Activated T-helper 1 cell treated with anti-CD3 and anti-CD28 coated beads, Interleukin-12 subunit alpha, Interleukin-12 subunit beta, Interleukin-2, Interleukin-4 antibody, amounts not matched to agents 30 ng/mL and 10 ng/mL and 1 ng/mL, durations not matched to agents 14 hours and 24 hours and 36 hours (primary cell): ENCODE data around the gene EXOC2. TPM values are rescaled to one million over a fixed set of nuclear protein-coding genes. Genes with fewer than 3 reads are reported as not detected.

Source experiments
- DNase-seq: peaks from one replicate; pipeline ENCODE4 v3.0.0; 2021; ENCODE audit warnings: low spot score
- H3K27ac Mint-ChIP-seq: one replicate; pipeline ENCODE4 v1.8.0; 2021; ENCODE audit warnings: mild to moderate bottlenecking, mixed read lengths
- H3K27me3 Mint-ChIP-seq: one replicate; pipeline ENCODE4 v1.8.0; 2022; ENCODE audit warnings: mild to moderate bottlenecking, moderate library complexity, mixed read lengths; ENCODE audit not compliant: insufficient read depth
- H3K36me3 Mint-ChIP-seq: one replicate; pipeline ENCODE4 v1.8.0; 2021; ENCODE audit warnings: low read depth, mixed read lengths
- H3K4me1 Mint-ChIP-seq: one replicate; pipeline ENCODE4 v1.8.0; 2021; ENCODE audit warnings: low read depth, mixed read lengths
- H3K4me3 Mint-ChIP-seq: one replicate; pipeline ENCODE4 v1.8.0; 2021; ENCODE audit warnings: mild to moderate bottlenecking, moderate library complexity, mixed read lengths
- H3K9me3 Mint-ChIP-seq: one replicate; pipeline ENCODE4 v1.8.0; 2021; ENCODE audit warnings: mixed read lengths
- intact Hi-C: fragments of 100-400 bp; cut with micrococcal nuclease; formaldehyde crosslinking; loops from one replicate; pipeline ENCODE4 v1.15.1; 2024
- total RNA-seq: library from RNA; stranded (reverse); gene quantifications from 2 replicates; pipeline ENCODE4 v1.2.3, GENCODE V29; 2022

Gene EXOC2
- total RNA-seq, 1 donor from 2014 or later = 44.5 TPM

- DNase-seq = no peak
- Mint-ChIP-seq H3K36me3 (peaks cover 10% of the 10 kb centered on the region), H3K27me3 (peaks cover 2% of the 10 kb centered on the region), H3K9me3 (no peaks in the 10 kb centered on the region), H3K27ac (no peak overlapping the region), H3K4me3 (no peak overlapping the region), H3K4me1 (peaks cover 47% of the 10 kb centered on the region)
- intact Hi-C loops = no loop called here
Observed at GRCh38 chr6:451336-451735, 241.6 kb downstream of the EXOC2 start.

DNA sequence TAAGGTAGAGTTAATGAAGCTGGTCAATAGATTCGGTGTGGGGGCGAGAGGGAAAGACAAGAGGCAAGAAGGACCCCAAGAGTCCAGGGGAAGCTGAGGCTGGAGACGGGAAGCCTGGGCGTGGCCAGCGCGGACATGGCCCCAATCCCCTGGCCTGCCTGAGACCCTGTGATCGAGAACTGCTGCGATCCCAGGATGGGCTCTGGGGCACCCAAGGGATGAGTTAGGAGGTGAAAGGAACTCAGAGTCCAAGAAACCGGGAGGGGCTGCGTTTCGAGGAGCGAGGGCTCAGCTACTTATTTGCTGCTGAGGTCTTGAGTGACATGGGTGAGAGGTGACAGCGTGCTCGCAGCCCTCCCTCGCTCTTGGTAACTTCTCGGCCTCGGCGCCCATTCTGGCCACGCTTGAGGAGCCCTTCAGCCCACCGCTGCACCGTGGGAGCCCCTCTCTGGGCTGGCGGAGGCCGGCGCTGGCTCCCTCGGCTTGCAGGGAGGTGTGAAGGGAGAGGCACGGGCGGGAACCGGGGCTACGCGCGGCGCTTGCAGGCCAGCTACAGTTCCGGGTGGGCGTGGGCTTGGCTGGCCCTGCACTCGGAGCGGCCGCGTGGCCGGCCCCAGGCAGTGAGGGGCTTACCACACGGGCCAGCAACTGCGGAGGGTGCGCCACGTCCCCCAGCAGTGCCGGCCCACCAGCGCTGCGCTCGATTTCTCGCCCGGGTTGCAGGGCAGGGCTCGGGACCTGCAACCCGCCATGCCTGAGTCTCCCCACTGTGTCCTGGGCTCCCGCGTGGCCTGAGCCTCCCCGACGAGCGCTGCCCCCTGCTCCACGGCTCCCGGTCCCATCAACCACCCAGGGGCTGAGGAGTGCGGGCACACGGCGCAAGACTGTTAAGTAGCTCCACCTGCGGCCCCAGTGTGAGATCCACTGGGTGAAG, 243.2 kb downstream of the EXOC2 start:
- Mint-ChIP-seq H3K27ac (peak overlapping the region; percentile 79), H3K4me1 (peaks cover 57% of the 10 kb centered on the region)
- DNase-seq = no peak

GRCh38 chr6:449057-449430, 243.9 kb downstream of the EXOC2 start:
- Mint-ChIP-seq H3K9me3 (no peaks in the 10 kb centered on the region), H3K27ac (peak overlapping the region; percentile 98), H3K4me1 (peaks cover 57% of the 10 kb centered on the region), H3K4me3 (no peak overlapping the region), H3K27me3 (peaks cover 2% of the 10 kb centered on the region), H3K36me3 (peaks cover 6% of the 10 kb centered on the region)
- no peak for DNase-seq
- intact Hi-C loops = no loop called here

More for the DNA sequence above, 243.2 kb downstream of the EXOC2 start:
- peaks cover 2% of the 10 kb centered on the region for H3K27me3 Mint-ChIP-seq
- no peak overlapping the region for H3K4me3 Mint-ChIP-seq
- intact Hi-C loops = no loop called here
- no peaks in the 10 kb centered on the region for H3K9me3 Mint-ChIP-seq
- H3K36me3 Mint-ChIP-seq = peaks cover 8% of the 10 kb centered on the region

- Mint-ChIP-seq H3K4me1 (peaks cover 59% of the 10 kb centered on the region), H3K27ac (peak overlapping the region; percentile 98)
- no peak for DNase-seq
Observed at GRCh38 chr6:448296-449056, 244.5 kb downstream of the EXOC2 start.

GRCh38 chr6:447381-448165, 245.4 kb downstream of the EXOC2 start:
- peaks cover 6% of the 10 kb centered on the region for H3K36me3 Mint-ChIP-seq
- H3K4me3 Mint-ChIP-seq = peak overlapping the region; percentile 28
- peak; percentile 48 for DNase-seq
- peaks cover 2% of the 10 kb centered on the region for H3K27me3 Mint-ChIP-seq
- H3K4me1 Mint-ChIP-seq = peaks cover 59% of the 10 kb centered on the region
- intact Hi-C loops = loop anchor here (1.0 to 2.0 kb wide), 11 partner anchors 25 to 258 kb away; partner anchors contain the start of gene DUSP22
- H3K9me3 Mint-ChIP-seq = no peaks in the 10 kb centered on the region
- H3K27ac Mint-ChIP-seq = peak overlapping the region; percentile 98

More at GRCh38 chr6:448296-449056, 244.5 kb downstream of the EXOC2 start:
- Mint-ChIP-seq H3K4me3 (peak overlapping the region; percentile 28), H3K27me3 (peaks cover 2% of the 10 kb centered on the region), H3K36me3 (peaks cover 6% of the 10 kb centered on the region), H3K9me3 (no peaks in the 10 kb centered on the region)
- intact Hi-C loops = loop anchor here (1.0 kb wide), 2 partner anchors 27 to 59 kb away; no protein-coding TSS in a partner anchor

DNA sequence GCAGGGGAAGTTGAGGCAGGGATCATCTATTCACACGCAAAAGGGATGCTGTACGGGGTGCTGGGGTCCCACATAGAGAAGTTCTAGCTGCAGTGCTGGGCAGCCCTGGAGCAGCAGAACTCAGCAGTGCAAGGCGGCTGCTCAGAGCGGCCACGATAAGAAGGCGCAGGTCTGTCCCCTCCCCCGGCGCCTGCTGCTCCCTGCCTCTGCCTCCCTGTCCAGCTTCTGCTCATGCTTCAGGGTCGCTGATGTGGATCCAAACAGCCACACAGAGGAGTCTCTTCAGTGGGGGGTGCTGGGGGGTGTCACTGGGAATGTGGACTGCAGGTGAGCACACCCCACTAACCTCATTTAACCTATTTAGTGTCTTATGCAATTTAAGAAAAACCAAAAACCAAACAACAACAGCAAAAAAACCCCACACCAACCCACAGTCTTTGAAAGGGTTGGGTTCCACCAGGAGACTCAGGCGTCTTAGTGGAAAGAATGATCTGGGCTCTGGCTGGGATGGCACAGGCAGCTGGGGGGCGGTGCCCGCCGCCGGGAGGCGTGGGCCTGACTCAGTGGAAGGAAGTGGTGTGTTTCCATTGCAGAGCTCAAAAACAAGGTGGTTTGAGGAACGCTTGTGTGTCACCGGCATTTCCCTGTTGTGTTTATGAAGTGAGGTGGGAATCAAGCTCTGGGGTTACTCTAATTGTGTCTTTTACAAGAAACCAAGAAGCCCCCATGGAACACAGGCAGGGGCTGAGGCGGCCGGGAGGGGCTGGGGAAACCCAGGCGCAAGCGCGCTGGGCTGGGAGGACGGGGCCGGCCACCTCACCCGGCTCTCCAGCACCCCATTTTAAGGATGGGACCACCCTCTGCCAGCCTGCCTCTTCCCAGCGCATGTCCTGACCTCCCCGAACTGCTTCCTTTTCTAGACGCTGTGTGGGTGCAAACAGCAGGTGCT, 246.2 kb downstream of the EXOC2 start:
- peak overlapping the region; percentile 63 for H3K4me3 Mint-ChIP-seq
- no peaks in the 10 kb centered on the region for H3K9me3 Mint-ChIP-seq
- peaks cover 6% of the 10 kb centered on the region for H3K36me3 Mint-ChIP-seq
- intact Hi-C loops = loop anchor here (1.0 to 2.0 kb wide), 13 partner anchors 14 to 257 kb away; partner anchors contain the start of gene DUSP22
- DNase-seq = peak; percentile 92
- peaks cover 59% of the 10 kb centered on the region for H3K4me1 Mint-ChIP-seq
- H3K27me3 Mint-ChIP-seq = peaks cover 2% of the 10 kb centered on the region
- H3K27ac Mint-ChIP-seq = peak overlapping the region; percentile 98

GRCh38 chr6:445571-446417, 247.1 kb downstream of the EXOC2 start:
- Mint-ChIP-seq H3K9me3 (no peaks in the 10 kb centered on the region), H3K27me3 (peaks cover 3% of the 10 kb centered on the region), H3K4me3 (peak overlapping the region; percentile 71), H3K4me1 (peaks cover 59% of the 10 kb centered on the region), H3K27ac (peak overlapping the region; percentile 98), H3K36me3 (peaks cover 6% of the 10 kb centered on the region)
- intact Hi-C loops = loop anchor here (1.0 to 2.0 kb wide), 5 partner anchors 13 to 153 kb away; partner anchors contain the start of gene DUSP22
- no peak for DNase-seq

- intact Hi-C loops = no loop called here
- Mint-ChIP-seq H3K4me1 (peaks cover 59% of the 10 kb centered on the region), H3K36me3 (peaks cover 6% of the 10 kb centered on the region), H3K4me3 (peak overlapping the region; percentile 71), H3K9me3 (no peaks in the 10 kb centered on the region), H3K27me3 (peaks cover 4% of the 10 kb centered on the region), H3K27ac (peak overlapping the region; percentile 98)
- DNase-seq = peak; percentile 42
Observed at GRCh38 chr6:444653-445275, 248.2 kb downstream of the EXOC2 start.

- H3K4me1 Mint-ChIP-seq = peaks cover 50% of the 10 kb centered on the region
- intact Hi-C loops = no loop called here
Observed at GRCh38 chr6:443621-444159, 249.2 kb downstream of the EXOC2 start.

GRCh38 chr6:441126-441920, 251.6 kb downstream of the EXOC2 start:
- peaks cover 4% of the 10 kb centered on the region for H3K36me3 Mint-ChIP-seq
- no peak for DNase-seq
- no peaks in the 10 kb centered on the region for H3K9me3 Mint-ChIP-seq
- peaks cover 3% of the 10 kb centered on the region for H3K27me3 Mint-ChIP-seq
- intact Hi-C loops = no loop called here
- H3K4me1 Mint-ChIP-seq = peaks cover 36% of the 10 kb centered on the region
- H3K27ac Mint-ChIP-seq = no peak overlapping the region
- no peak overlapping the region for H3K4me3 Mint-ChIP-seq

More at GRCh38 chr6:443621-444159, 249.2 kb downstream of the EXOC2 start:
- Mint-ChIP-seq H3K27me3 (peaks cover 4% of the 10 kb centered on the region), H3K9me3 (no peaks in the 10 kb centered on the region), H3K27ac (peak overlapping the region; percentile 21), H3K4me3 (no peak overlapping the region), H3K36me3 (peaks cover 2% of the 10 kb centered on the region)
- DNase-seq = no peak
